Retinal pigment epithelial cell (primary cell): Measurements from ENCODE around the gene RAMP3.
"Not testable (repeated sequence)": the region's sequence is repeated elsewhere in the genome, so short reads cannot be mapped to it uniquely, and the experiment has no call there.

Experiments
- DNase-seq: peaks from one replicate; pipeline ENCODE4 v3.0.0-alpha.2; 2010; ENCODE audit warnings: low read depth
- H3K4me3 ChIP-seq: 2 replicates; pipeline ENCODE4 v1.5.1; 2011; ENCODE audit warnings: mild to moderate bottlenecking, low read length, control low read depth, moderate library complexity
- TF ChIP-seq, protein P1 (sequence below): conservative IDR thresholded peaks from 2 replicates; pipeline ENCODE4 v1.5.1; 2011; ENCODE audit warnings: low read depth, low read length, control low read depth, inconsistent platforms

Gene RAMP3

DNA sequence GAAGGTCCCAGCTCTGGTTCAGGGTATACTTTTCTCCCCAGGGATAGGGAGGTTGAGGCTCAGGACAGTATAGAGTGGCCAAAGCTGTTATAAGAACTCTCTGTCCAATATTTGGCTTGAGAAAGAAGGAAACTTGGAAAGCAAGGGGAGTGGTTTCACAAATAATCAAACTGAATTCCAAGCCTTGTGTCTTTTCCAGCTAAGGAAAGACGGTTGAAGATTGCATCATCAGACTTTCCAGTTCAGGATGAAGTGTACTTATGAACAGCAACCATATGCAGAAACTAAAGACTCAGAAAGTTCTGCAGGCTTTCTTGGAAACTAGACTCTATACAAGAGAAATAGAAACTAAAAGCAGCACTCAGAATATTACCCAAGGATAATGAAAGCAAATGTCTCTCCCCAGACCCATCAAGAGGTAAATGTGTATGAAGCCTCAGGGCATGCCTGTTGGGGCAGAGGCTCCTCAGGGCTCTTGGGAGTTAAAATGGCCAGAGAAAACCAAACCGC lies 46.4 kb downstream of the RAMP3 start:
- no peak for DNase-seq
- H3K4me3 ChIP-seq: no peak overlapping the region
- TF ChIP-seq, protein P1, sequence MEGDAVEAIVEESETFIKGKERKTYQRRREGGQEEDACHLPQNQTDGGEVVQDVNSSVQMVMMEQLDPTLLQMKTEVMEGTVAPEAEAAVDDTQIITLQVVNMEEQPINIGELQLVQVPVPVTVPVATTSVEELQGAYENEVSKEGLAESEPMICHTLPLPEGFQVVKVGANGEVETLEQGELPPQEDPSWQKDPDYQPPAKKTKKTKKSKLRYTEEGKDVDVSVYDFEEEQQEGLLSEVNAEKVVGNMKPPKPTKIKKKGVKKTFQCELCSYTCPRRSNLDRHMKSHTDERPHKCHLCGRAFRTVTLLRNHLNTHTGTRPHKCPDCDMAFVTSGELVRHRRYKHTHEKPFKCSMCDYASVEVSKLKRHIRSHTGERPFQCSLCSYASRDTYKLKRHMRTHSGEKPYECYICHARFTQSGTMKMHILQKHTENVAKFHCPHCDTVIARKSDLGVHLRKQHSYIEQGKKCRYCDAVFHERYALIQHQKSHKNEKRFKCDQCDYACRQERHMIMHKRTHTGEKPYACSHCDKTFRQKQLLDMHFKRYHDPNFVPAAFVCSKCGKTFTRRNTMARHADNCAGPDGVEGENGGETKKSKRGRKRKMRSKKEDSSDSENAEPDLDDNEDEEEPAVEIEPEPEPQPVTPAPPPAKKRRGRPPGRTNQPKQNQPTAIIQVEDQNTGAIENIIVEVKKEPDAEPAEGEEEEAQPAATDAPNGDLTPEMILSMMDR: no peak

DNA sequence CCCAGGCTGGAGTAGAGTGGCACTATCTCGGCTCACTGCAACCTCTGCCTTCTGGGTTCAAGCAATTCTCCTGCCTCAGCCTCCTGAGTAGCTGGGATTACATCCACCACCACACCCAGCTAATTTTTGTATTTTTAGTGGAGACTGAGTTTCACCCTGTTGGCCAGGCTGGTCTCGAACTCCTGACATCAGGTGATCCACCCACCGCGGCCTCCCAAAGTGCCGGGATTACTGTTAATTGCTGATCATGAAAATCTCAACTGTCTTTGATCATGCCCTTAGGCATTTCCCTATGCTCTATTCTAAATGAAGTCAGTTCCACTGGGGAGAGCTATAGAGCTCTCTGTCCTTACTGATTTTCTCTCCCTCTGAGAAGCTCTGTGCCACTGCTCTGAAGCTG lies 48.7 kb downstream of the RAMP3 start:
- H3K4me3 ChIP-seq, DNase-seq: not testable (repeated sequence)

DNA sequence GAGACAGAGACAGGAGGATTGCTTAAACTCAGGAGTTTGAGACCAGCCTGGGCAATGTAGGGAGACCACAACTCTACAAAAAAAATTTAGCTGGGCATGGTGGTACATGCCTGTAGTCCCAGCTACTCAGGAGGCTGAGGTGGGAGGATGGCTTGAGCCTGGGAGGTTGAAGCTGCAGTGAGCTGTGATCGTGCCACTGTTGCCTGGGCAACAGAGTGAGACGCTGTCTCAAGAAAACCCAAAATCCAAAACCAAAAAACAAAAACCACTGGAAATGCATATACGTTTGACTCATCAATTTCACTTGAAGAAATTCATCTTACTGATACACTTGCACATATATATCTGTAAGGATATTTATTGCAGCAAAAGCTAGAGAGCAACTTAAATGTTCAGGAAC lies 52.3 kb downstream of the RAMP3 start:
- not testable (repeated sequence) for DNase-seq, H3K4me3 ChIP-seq

DNA sequence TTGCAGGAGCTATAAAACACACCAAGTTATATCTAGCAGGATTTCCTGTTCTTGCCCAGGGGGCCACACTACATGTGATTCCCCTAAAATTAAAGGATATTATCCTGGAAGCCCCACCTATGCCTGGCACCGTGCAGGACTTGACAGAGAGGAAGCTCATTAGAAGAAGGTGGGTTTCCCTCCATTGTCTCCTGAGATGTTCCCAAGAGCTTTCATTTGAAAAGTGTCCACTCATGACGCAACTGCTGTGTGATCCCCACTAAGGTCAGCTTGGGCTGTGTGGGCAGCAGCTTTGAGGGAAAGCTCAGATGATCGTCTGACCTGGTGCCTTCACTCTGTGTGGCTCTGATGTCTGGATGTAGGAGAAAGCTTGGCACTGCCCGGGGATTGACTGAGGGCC lies 53.5 kb downstream of the RAMP3 start:
- no peak for DNase-seq
- H3K4me3 ChIP-seq: no peak overlapping the region
- TF ChIP-seq, protein P1: no peak

DNA sequence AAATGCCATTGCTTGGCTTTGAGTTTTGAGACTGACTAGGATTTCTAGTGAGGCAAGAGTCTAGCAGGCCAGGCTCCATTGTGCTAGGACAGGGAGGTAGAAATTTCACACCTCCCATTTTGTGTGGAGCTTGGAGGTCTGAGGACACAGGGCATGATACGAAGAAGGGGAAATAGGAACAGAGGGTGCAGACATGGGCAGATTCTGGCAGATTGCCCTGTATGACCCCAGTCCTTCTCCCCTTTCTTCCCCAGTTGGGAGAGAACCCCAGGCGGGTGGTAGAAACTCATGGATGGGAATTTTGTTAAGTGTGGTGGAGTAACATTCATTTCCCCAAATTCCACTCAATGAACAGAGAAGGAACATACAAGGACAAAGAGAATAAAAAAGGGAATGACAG lies 54.4 kb downstream of the RAMP3 start:
- H3K4me3 ChIP-seq: no peak overlapping the region

DNA sequence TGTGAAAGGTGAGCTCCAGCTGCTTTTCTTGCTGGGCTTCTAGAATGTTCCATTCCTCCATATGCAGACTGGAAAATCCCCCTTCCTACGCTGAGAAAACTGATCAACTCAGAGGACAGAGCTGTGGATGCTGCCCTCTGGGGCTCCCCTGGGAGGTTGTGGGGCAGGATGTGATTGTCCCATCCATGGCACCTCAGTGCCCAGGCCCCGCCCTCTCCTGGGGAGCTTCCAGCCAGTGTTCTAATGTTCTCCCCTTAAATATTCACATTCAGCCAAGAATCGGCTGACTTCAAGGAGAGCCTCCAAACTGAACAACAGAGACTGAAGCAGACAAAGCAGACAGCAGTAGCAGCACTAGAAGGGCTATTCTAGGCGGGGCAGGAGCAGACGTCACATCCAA lies 55.0 kb downstream of the RAMP3 start:
- TF ChIP-seq, protein P1: no peak
- no peak overlapping the region for H3K4me3 ChIP-seq
- DNase-seq: no peak

More for the DNA sequence above, 54.4 kb downstream of the RAMP3 start:
- TF ChIP-seq, protein P1: no peak
- no peak for DNase-seq

DNA sequence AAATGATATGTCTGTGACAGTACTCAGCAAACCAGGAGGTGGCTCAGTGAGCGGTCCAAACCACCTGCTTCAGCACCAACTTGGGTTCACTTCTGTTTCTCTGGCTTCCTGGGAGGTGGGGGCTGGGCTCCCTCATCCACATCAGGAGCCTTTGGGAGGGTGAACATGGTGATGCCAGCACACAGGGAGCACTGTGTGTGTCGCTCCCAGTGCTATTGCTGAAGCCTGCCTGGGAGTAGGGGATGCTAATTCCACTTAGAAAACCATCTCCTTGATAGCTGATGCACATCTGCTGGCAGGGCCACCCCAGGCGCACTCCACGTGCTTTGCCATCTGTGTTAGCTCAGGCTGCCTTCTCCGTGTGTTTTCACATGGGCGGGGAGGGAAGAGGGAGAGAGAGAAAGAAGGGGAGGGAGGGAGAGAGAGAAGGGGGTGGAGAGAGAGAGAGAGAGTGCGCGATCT lies 58.0 kb downstream of the RAMP3 start:
- no peak overlapping the region for H3K4me3 ChIP-seq
- no peak for DNase-seq
- TF ChIP-seq, protein P1: no peak

DNA sequence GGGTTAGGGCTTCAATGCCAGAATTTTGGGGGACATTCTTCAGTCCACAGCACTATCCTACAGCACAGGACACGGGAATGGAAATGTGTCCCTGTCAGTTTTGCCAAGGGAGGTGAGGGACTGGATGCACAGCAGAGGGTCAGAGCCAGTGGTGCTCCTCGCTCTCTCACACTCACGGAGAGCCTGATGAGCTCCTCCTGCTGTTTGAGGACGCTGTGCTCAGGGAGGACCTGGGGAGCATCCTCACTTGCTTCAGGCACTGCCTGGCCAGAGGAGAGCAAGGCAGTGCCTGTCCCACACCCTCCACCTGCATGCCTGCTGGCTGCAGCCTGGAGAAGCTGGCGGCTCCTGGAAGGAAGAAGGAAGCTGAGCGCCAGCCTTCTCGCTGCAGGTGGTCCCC lies 58.6 kb downstream of the RAMP3 start:
- no peak overlapping the region for H3K4me3 ChIP-seq
- DNase-seq: no peak
- TF ChIP-seq, protein P1: no peak
